Measurements from ENCODE around the gene TRIM67.

TRIM67 gene

GRCh38 chr1:231182317-231182716 is 20.5 kb downstream of the TRIM67 start:
- TF ChIP-seq, protein P1, sequence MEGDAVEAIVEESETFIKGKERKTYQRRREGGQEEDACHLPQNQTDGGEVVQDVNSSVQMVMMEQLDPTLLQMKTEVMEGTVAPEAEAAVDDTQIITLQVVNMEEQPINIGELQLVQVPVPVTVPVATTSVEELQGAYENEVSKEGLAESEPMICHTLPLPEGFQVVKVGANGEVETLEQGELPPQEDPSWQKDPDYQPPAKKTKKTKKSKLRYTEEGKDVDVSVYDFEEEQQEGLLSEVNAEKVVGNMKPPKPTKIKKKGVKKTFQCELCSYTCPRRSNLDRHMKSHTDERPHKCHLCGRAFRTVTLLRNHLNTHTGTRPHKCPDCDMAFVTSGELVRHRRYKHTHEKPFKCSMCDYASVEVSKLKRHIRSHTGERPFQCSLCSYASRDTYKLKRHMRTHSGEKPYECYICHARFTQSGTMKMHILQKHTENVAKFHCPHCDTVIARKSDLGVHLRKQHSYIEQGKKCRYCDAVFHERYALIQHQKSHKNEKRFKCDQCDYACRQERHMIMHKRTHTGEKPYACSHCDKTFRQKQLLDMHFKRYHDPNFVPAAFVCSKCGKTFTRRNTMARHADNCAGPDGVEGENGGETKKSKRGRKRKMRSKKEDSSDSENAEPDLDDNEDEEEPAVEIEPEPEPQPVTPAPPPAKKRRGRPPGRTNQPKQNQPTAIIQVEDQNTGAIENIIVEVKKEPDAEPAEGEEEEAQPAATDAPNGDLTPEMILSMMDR (IDR thresholded peaks at IDR 0.05; ENCODE audit: low read length, missing control alignments), result no peak
- DNase-seq (ENCODE audit: low read depth), result no peak
- H3K4me3 ChIP-seq (replicated peaks; ENCODE audit: low read depth, low read length), result no peak overlapping the region

- H3K4me3 ChIP-seq (replicated peaks; ENCODE audit: low read depth, low read length), result no peak overlapping the region
- DNase-seq (ENCODE audit: low read depth), result no peak
- TF ChIP-seq, protein P1 (IDR thresholded peaks at IDR 0.05; ENCODE audit: low read length, missing control alignments), result no peak
Observed at GRCh38 chr1:231183639-231184590, 22.1 kb downstream of the TRIM67 start.

DNA sequence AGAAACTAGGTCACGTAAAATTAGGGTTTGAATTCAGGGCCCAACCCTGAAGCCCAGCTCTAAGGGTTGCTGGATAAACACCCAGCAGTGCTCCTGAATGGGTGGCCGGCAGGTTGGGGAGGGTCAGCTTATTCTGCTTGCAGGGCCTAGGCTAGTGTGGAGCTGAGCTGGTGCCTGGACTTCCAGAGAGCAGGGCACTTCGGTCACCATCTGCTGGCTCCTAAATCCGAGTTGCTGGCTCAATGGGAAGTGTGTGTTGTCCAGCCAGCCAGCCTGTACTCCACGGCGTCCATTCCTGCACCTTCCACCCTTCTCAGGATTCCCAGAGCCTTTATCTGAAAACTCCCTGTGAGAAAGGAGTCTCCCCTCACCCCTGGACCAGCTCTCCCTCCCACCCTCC is 23.0 kb downstream of the TRIM67 start:
- no peak overlapping the region for H3K4me3 ChIP-seq (replicated peaks; ENCODE audit: low read depth, low read length)
- no peak for DNase-seq (ENCODE audit: low read depth)
- TF ChIP-seq, protein P1 (IDR thresholded peaks at IDR 0.05; ENCODE audit: low read length, missing control alignments), result no peak

GRCh38 chr1:231185391-231185790 is 23.5 kb downstream of the TRIM67 start:
- DNase-seq (ENCODE audit: low read depth), result no peak
- no peak overlapping the region for H3K4me3 ChIP-seq (replicated peaks; ENCODE audit: low read depth, low read length)
- TF ChIP-seq, protein P1 (IDR thresholded peaks at IDR 0.05; ENCODE audit: low read length, missing control alignments), result no peak

- TF ChIP-seq, protein P1 (IDR thresholded peaks at IDR 0.05; ENCODE audit: low read length, missing control alignments), result no peak
- no peak for DNase-seq (ENCODE audit: low read depth)
- H3K4me3 ChIP-seq (replicated peaks; ENCODE audit: low read depth, low read length), result no peak overlapping the region
Observed at GRCh38 chr1:231186356-231187115, 24.7 kb downstream of the TRIM67 start.

GRCh38 chr1:231187571-231187970 is 25.7 kb downstream of the TRIM67 start:
- DNase-seq (ENCODE audit: low read depth), result no peak
- TF ChIP-seq, protein P1 (IDR thresholded peaks at IDR 0.05; ENCODE audit: low read length, missing control alignments), result no peak
- no peak overlapping the region for H3K4me3 ChIP-seq (replicated peaks; ENCODE audit: low read depth, low read length)

Data from fibroblast of pulmonary artery (primary cell).